NCI-H1694 treated with DMSO at 0.1 percent for 48 hours (cell line): Measurements from ENCODE around the gene MACO1.
"Not testable (repeated sequence)": the region's sequence is repeated elsewhere in the genome, so short reads cannot be mapped to it uniquely, and the experiment has no call there.

Source experiments
- DNase-seq: peaks from one replicate; lab custom pipeline; 2025; lab: John Stamatoyannopoulos, UW

MACO1 gene

DNA sequence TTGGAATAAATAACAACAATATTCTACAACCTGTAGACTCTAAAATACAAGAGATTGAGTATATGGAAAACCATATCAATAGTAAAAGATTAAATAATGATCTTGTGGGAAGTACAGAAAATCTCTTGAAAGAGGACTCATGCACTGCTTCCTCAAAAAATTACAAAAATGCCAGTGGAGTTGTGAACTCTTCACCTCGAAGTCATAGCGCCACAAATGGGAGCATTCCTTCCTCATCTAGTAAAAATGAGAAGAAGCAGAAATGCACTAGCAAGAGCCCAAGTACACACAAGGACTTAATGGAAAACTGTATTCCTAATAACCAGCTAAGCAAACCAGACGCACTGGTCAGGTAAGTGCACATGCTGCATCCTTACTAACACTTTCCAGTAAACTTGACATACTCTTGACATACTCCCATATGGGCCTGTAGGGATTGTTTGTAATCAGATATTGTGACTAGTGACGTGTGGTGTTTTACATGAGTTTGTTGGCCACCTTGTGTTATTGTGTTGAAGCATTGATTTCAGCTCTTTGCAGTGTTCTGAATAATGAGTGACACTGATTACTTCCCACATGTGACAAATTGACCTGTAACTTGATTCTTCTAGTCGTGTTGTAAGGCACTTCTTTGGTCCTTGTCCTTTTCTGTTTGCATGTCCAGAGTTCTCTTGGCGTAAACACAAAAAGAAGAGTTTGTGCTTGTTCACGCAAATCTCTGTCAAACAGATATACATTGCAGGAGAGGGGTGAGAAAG lies 28.0 kb downstream of the MACO1 start:
- no peak for DNase-seq

DNA sequence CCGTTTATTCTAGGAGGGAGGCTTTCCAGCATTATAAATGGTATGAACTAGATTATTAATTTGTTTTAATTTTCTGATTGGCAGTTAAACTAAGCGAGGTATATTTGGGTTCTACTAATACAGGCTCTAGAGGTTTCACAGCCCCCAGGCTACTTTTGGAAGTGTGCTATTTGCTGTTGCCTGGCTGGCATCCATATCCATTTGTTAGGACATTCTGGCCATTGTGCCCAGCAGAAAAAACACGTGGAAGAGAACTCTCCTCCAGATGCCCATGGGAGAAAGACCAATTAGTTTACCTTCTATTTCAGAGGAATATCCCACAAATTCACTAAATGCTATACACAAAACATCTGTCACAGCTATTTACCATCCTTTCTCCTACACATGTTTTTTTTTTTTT lies 29.3 kb downstream of the MACO1 start:
- DNase-seq = no peak

DNA sequence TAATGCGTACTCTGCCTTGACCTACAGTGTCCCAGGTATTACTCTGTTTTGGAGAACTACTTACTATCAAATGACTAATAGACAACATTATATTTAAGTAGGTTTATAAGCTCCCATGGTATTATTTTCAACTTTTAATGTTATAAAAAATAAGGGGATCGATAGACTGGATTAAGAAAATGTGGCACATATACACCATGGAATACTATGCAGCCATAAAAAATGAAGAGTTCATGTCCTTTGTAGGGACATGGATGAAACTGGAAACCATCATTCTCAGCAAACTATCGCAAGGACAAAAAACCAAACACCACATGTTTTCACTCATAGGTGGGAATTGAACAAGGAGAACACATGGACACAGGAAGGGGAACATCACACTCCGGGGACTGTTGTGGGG lies 30.1 kb downstream of the MACO1 start:
- not testable (repeated sequence) for DNase-seq

DNA sequence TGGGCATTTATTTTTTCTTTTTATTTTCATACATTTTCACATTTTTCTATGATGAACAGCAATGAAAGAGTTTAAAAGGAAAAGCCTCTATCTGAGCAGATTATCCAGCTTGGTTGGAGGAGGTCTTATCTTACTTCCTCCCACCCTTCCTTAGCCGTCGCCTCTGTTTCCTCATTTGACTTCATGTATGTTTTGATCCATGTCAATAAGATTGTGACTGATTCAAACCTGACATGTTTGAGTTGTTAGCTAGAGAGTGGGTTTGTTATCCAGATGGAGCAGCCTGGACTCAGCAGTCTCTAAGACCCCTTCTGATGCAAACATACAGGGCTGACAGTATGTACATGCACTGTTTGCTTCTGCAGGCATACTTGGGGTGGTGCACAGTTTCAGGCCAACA lies 31.2 kb downstream of the MACO1 start:
- no peak for DNase-seq

DNA sequence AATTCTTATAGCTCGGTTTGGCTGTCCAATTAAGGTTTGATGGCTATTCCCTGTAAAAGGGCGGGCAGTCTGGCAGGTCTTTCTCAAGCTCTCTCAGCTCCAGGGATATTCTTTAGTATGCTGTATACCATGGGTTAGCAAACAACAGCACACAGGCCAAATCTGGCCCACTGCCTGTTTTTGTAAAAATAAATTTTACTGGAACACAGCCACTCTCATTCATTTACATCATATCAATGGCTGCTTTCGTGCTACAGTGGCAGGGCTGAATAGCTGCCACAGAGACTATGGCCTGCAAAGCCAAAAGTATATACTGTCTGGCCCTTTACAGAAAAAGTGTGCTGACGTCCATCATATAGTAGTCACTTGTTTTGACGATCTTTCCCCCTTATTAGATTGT lies 32.0 kb downstream of the MACO1 start:
- peak; percentile 8 for DNase-seq

DNA sequence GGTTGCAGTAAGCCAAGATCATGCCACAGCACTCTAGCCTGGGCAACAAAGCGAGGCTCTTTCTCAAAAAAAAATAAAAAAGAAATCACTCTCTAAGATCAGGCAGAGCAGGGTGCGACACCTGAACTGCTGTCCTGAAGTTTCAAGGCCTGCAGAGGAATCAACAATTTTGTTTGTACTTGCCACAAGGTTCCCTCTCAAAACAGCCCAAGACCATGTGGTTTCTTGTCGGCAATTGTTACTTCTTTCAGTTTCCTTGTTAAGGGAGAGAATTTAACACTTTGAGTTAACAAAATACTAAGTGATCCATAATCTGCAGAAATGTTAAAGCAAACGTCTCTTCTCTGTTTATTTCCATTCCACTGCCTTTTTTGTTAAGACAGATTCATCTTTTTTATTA lies 36.5 kb downstream of the MACO1 start:
- DNase-seq = no peak

DNA sequence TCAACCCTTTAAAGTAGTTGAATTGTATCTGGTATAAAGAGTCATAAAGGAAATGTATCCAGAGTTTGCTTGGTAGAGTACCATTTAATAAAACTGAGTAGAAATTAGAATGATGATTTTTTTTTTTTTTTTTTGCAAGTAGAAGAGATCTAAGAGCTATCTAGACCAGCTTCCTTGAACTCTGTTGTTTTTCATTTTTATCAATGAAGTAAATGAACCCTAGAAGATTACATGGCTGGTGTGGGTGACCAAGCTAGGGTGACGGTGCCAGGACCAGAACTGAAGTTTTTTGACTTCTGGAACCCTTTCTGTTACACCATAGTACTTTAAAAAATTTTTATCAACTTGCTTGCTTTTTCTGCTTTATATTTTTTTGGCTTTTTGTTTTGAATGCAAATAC lies 36.9 kb downstream of the MACO1 start:
- no peak for DNase-seq

DNA sequence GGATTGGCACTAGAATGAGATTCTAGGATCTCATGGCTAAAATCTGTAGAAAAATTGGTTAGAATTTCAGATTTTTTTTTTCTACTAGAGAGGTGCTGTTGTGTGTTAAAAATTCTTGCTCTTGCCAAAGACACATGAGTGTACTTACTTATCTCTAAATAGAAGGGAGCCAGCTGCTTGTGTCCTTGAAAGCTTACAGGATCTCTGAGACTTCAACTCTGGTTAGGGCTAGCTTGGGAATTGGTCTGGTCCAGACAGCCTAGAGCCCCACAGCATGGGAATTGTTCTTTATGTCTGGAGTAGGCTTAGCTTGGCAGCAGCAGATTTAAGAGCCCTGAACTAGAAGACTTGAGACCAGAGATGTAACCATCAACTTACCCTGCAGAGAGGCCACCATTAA lies 37.3 kb downstream of the MACO1 start:
- DNase-seq = no peak

DNA sequence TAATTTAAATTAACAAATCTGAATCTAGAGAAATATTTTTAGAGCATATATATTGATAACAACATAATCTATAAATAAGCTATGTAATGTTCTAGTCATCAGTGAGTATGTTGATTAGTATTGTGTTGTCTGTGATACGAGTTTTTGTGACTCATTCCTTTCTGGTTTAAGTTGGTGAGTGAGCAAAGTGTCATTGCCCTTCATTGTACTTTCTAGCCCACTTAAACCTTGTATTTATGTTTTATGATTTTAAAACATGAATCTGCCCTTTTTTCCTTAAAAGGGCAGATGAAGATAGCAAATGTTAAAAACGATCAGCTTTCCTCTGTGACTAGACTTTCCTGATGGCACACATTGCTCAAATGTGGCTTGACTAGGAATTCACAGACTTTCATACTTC lies 38.5 kb downstream of the MACO1 start:
- no peak for DNase-seq

DNA sequence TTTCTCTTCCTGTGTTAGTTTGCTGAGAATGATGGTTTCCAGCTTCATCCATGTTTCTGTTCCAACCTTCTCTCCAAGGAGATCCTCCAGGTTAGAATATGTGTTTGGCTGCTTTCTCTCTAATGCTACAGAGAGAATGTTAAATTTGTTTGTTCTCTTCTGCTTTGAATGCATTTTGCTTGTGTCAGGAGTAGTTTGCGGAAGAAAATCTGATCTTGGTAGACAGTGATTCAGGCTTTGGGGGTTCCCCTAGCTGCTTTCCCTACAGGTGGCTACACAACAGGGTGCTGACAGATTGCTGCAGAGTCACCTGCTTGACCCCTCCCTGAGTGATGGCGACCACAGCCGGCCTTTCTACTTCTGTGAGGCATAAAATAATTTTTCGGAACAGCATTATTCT lies 41.8 kb downstream of the MACO1 start:
- no peak for DNase-seq

DNA sequence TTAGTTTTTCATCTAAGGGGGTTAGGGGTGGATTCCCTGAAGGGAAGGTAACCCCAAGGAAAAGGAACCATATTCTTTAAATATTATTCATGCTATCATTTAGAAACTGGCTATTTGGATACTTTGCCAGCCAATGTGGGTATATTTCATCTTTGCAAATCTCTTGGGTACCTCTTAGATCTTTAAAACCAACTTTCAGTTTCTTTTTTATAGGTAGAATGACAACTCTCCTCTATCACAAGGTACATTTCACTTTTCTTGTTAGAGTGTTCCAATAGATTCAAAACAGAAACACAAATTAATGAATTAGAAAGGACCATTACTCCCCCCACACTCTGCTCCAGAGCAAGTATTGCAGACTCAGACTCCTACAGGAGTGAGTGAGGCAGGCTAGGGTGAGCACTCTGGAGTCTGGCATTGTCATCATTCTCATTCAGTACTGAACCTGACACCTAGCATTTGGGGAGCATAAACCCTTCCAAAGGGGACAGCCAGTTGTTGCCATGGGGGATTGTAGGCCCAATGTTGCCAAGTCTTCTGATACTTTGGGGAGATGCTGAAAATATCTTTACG lies 43.0 kb downstream of the MACO1 start:
- DNase-seq = no peak

DNA sequence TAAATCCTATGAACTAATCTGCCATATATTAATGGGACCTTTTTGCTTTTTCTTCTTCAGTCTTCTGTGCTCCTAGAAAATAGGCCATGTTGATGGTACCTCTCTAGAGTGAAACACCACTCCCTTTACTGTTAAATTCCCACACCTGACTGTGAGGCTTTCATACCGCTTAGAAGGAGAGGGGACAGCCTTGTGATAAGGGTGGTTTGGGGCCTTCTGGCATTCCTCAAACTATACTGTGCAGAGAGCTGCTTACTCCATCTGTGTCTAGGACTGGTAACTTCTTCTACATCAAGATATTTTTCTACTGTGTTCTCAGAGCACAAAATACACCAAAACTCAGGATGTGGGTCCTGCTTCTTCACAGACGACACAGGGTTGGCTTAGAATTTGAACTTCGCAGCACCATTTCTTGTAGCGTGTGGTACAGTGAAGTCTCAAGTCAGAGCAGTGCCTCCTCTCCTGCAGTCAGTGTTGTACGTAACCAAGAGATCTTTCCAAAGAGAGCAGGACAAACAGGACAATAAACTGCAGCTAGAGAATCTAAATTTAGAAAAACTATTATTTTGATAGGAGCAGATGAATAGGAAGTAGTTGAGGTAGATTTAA lies 43.8 kb downstream of the MACO1 start:
- no peak for DNase-seq

DNA sequence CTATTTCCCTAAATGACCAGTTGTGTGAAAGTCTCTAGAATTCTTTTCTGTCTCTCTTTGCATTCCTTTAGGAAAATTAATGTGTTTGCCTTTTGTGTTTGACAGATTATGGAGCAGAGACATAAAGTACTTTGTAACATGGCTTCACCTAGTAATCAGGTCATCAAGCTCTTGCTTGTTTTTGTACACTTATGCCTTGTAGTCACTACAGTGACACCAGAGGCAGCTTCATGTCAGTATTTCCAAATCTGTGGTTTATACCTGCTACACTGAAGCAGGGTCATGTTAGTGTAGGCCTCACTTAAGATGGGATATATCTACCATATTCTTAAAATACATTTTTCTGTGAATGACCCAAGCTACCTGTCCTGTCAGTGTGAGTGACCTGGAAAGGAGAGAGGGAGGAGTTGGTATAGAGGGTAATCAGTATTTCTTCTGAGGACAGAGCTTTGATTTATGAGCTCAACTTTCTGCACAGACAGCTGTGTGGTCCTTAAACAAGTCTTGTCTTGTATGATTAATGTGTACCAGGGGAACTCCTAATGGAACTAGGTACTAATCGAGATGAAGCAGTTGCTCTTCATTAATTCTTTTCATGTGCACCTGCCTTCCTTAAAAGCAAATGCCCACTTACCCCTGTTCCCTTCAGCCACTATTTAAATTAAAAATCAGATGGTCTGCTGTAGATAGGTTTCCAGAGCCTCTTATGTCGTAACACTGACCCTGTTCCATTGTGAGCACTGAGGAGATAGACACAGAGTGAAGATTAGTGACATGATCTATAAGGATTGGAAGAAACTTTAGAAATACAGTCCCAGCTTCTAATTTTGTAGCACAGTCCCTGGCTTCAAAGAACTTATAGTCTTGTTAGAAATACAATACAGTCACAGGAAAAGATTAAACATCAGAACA lies 45.7 kb downstream of the MACO1 start:
- DNase-seq = no peak

DNA sequence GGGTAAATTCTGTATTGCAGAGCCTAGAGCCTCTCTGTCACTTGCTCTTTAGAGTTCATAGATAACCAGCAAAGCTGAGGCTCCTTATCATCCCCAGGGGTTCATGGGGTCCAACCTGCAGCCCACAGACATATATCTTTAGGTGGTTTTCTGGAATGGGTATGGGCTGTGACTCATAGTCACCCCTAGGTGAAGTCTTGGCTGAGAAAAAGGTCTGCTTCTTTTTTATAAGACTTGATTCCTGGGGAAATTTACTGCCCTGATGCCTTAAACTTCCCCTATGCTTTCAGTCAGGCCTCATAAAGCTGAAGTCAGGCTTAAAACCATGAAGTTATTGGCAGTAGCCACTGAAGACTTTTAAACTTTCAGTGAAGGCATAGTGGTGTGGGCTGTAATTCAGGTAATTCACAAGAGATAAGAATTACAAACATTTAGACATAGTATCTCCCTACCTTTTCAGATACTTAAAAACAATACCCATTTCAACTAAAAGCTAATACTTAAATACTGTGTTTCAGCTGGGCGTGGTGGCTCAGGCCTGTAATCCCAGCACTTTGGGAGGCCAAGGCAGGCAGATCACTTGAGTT lies 46.8 kb downstream of the MACO1 start:
- DNase-seq = no peak

DNA sequence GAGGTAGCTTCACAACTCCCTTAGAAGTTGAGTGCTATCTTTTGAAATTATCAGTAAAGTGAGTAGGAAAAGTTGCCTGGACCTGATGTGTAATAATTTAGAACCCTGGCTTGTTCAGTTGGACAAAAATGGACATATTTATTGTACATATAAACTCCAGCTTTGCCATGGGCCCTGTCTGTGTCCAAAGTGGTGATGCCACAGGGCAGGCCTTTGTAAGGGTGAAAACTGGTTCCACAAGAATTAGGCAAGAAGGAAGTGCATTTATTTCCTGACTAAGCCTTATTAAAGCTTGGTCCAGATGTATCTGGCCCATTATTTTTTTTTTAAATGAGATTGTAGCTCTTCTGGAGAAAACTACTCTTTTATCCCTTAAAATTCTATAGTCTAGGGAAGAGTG lies 47.9 kb downstream of the MACO1 start:
- DNase-seq = no peak

DNA sequence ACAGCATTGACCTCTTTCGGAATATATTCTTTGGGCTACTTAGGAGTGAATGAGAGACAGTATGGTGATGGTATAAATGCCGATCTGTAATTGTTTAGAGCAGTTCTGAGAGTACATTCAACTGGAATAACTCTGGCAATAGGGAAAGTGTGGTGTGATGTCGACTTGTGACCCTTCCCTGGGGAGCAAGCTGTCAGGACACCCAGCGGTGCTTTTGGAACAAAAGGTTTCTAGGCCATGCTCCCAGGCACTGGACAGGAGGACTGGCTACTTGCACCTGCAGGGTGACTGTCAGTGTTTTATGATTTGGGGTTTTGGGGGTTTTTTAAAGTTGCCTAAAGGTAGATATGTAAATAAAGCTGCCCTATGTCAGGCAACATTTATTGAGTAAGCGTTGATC lies 50.9 kb downstream of the MACO1 start:
- DNase-seq = no peak

DNA sequence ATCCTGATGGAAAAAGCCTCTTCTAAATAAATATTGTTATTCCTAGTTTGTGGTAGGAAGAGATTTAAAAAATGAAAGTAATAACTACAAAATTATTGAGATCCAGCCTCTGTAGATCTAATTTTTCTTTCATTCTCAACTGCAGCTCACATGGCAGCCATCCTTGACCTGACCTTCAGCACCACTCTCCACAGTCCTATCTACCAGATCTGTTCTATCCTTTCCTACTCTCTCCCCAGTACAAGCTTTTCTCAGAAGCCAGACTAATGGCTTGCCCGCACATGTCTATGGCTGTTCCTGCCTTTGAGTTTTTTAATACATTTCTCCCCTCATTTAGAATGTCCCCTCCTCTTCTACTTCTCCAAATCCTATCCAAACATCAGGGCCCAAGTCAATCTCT lies 51.5 kb downstream of the MACO1 start:
- DNase-seq = no peak

DNA sequence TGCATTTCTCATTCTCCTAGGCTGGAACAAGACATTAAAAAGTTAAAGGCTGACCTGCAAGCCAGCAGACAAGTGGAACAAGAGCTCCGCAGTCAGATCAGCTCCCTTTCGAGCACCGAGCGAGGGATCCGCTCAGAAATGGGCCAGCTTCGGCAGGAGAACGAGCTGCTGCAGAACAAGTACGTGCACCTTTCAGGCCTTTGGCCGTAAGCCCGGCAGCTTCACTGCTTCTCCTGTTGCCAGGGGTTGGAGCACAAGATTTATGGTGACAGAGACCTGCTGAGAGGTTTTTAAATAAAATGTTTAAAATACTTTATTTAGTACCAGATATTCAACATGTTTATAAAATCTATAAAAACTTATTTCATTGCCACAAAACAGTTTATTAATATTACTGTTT lies 53.4 kb downstream of the MACO1 start:
- DNase-seq = no peak

DNA sequence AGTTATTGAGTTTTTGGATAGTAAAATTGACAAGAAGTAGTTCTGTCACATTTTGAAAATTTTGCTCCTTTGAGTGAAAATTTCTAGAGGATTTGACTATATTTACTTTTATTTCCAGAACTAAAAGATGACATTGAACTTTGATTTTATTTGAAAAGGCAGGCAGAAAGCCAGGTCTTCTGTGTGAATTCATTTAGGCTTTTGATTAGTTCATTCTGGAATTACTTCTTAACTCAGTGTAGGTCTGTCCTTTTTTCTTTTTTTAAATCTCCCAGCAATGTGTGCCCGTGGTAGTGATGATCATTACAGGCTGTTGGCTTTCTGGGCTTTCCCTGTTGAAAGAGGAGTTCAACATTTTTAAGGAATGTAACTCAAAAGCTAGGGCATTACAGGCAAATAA lies 53.8 kb downstream of the MACO1 start:
- DNase-seq = no peak

DNA sequence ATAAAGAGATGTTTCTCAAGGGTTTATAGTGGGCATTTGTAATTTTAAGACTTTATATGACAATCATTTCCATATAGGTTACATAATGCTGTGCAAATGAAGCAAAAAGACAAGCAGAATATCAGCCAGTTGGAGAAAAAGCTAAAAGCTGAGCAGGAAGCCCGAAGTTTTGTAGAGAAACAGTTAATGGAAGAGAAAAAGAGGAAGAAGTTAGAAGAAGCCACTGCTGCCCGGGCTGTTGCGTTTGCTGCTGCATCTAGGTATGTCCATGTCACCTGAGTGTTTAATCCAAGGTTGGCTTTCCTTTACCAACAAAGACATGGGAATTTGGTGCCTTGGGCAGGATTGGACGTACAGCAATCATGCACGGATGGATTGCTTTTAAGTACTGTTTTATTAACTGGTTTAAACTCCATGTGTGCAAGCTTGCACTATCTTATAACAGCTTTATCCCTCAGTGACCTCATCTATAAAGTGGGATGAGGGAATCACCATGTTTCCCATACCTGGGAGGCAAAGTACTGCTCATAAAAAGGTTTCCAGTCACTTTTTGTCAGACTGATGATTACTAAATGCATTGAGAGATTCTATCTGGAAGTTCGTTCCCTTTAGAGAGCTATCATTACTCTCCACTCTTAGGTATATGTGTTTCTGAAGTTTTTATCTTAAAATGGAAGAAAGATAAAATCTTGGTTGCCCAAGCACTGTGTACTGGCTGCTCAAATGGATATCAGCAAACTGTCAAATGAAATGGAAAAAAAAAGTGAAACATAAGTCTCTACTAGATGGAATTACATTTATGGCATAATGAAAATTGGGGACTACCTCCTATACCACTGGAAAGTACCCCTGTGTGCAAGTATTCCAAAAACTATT lies 55.1 kb downstream of the MACO1 start:
- no peak for DNase-seq

DNA sequence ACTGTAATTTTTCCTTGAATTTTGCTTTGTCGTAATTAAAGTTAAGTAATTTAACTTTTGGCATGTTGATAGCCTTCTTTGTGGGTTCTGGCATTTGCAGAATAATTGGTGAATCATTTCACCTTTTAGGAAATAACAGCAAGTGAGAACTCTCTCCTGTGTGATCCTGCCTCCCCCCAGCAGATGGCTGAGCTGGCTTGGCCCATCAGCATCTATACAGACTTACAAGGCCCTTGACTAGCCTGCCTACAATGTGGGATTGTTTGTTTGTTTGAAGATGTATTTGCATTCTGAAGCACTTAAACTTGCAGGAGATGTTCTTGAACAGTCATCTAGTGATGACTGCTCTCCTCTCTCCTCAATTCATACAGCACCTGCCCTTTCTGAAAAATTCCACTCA lies 55.9 kb downstream of the MACO1 start:
- no peak for DNase-seq
